Measurements from ENCODE around the gene DOCK10.

The DOCK10 gene

DNA sequence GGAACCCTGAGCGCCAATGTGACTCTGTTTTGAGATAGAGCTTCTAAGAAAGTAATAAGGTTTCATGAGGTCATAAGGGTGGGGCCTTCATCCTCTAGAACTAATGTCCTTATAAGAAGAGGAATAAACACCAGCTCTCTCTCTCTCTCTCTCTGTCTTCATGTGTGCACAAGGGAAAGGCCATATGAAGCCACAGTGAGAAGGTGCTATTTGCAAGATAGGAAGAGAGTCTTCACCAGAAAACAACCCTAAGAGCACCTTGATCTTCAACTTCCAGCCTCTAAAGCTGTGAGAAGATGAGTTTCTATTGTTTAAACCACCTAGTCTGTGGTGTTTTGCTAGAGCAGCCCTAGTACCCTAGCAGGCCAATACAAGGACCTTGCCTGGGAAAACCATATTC, 55.8 kb downstream of the DOCK10 start:
- TF ChIP-seq, protein P1, sequence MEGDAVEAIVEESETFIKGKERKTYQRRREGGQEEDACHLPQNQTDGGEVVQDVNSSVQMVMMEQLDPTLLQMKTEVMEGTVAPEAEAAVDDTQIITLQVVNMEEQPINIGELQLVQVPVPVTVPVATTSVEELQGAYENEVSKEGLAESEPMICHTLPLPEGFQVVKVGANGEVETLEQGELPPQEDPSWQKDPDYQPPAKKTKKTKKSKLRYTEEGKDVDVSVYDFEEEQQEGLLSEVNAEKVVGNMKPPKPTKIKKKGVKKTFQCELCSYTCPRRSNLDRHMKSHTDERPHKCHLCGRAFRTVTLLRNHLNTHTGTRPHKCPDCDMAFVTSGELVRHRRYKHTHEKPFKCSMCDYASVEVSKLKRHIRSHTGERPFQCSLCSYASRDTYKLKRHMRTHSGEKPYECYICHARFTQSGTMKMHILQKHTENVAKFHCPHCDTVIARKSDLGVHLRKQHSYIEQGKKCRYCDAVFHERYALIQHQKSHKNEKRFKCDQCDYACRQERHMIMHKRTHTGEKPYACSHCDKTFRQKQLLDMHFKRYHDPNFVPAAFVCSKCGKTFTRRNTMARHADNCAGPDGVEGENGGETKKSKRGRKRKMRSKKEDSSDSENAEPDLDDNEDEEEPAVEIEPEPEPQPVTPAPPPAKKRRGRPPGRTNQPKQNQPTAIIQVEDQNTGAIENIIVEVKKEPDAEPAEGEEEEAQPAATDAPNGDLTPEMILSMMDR (IDR thresholded peaks at IDR 0.05; ENCODE audit: insufficient read depth, low read depth, low read length, missing control alignments): no peak
- DNase-seq (ENCODE audit: low read depth): no peak

DNA sequence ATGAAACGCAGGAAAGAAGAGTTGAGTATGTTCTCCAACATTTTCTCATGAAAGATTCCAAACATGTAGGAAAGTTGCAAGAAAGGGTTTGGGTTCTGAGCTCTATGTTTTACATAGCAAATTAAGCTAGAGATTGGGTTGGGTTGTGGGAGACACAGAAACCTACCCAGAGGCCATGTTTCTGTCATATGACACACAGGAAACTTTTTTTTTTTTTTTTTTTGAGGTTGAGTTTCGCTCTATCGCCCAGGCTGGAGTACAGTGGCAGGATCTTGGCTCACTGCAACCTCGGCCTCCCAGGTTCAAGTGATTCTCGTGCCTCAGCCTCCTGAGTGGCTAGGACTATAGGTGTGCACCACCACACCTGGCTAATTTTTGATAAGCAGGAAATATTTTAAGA, 57.6 kb downstream of the DOCK10 start:
- DNase-seq (ENCODE audit: low read depth): peak; percentile 31
- H3K4me3 ChIP-seq (ENCODE audit: low read depth, low read length): no peak overlapping the region
- TF ChIP-seq, protein P1 (IDR thresholded peaks at IDR 0.05; ENCODE audit: insufficient read depth, low read depth, low read length, missing control alignments): no peak

More for the DNA sequence above, 55.8 kb downstream of the DOCK10 start:
- no peak overlapping the region for H3K4me3 ChIP-seq (ENCODE audit: low read depth, low read length)

- no peak overlapping the region for H3K4me3 ChIP-seq (ENCODE audit: low read depth, low read length)
- DNase-seq (ENCODE audit: low read depth): no peak
- TF ChIP-seq, protein P1 (IDR thresholded peaks at IDR 0.05; ENCODE audit: insufficient read depth, low read depth, low read length, missing control alignments): no peak
Observed at GRCh38 chr2:224983712-224984554, 58.3 kb downstream of the DOCK10 start.

DNA sequence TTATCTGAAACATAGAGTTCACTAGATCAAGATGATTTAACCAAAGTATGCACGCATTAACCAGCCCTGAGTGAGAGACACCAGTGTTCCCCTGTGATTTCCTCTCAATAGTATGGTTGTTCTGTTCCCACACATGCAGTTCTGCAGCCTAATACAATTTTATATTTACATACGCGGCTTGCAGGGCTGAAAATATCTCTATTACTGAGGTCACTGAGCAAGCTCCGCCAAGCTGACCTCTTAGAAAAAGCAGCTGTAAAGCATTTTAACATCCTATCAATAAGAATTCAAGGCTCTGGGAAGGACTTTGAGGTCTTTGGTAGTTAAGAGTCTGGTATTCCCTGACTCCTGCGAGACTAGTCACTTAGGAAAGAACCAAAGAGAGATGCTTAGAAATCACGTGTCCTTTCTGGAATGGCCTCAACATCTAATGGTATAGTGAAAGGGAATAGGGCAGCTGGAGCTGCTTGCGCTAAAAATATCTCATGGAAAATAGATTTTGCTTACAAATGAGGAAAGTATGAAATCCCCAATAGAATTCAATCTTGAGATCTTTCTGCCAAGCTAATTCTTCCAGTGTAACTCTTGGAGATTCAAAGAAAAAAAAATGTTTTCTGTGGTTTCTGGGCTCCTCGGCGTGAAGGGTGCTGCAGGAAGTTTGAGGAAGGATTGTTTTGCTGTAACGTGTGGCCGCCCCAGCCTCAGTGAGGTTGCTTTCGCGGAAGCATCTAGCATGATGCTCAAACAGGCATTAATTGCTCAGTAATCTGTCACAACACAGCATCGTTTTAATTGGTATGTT, 59.2 kb downstream of the DOCK10 start:
- peak; percentile 71 for DNase-seq (ENCODE audit: low read depth)
- no peak overlapping the region for H3K4me3 ChIP-seq (ENCODE audit: low read depth, low read length)
- TF ChIP-seq, protein P1 (IDR thresholded peaks at IDR 0.05; ENCODE audit: insufficient read depth, low read depth, low read length, missing control alignments): no peak

DNA sequence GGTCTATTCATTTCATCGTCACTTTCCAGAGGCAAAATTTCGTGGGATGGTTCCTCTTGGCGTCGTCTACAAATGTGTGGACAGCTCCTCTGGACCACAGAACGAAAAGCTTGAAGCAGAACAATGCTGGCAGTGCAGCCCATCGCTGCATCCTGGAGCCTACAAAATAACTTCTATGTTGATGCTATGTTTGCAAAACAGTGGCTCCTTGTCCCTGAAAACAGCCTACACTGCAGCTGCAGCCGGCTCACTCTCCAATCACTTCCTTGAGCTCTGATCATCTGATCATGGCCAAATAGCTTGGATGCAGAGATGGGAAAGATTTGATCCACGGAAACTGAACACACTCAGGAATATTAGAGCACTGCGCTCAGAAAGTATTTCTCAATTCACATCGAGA, 60.0 kb downstream of the DOCK10 start:
- no peak overlapping the region for H3K4me3 ChIP-seq (ENCODE audit: low read depth, low read length)
- TF ChIP-seq, protein P1 (IDR thresholded peaks at IDR 0.05; ENCODE audit: insufficient read depth, low read depth, low read length, missing control alignments): no peak
- DNase-seq (ENCODE audit: low read depth): no peak

DNA sequence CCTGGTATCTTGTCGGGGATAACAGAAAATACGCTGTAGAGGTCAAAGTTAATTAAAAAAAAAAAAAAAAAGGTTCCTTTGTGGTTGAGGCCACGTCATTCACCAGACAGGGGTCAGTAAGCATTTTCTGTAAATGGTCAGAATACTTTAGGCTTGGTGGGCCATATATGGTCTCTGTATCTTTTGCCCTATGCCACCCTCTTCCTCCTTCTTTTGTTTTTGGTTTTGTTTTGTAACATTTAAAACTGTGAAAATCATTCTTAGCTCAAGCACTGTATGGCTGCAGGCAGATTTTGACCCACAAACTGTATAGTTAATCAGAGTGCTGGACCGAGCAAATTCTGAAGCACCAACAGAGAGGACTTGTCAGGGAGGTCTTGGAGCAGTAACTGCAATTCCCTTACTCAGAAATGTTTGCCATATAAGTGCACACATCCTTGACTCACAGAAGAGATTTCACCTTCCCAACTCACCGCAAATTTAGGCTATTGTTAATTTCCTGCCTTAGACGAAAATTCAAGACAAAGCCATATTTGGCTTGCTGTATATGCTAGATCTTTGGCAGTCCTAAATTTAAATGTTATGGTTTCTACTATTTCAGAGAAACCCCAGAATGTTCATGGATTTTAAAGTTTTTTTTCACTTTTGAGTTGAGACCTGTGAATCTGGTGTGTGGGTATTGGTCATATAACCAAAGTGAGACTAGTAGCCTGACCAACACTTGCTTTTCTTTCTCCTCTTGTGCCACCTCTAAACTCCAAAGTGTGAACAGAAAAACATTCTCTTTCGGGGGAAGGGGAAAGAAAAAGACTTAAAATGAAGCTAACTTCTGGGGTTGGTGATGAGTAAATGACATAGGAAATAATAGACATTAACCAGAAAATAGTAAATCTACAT, 65.4 kb downstream of the DOCK10 start:
- DNase-seq (ENCODE audit: low read depth): peak; percentile 33
- TF ChIP-seq, protein P1 (IDR thresholded peaks at IDR 0.05; ENCODE audit: insufficient read depth, low read depth, low read length, missing control alignments): no peak
- no peak overlapping the region for H3K4me3 ChIP-seq (ENCODE audit: low read depth, low read length)
